Smooth muscle cell (in vitro differentiated cells): ENCODE data around the gene POU2AF3. TPM values are rescaled to one million over a fixed set of nuclear protein-coding genes. Genes with fewer than 3 reads are reported as not detected.

Experiments
- DNase-seq: peaks from one replicate; lab custom pipeline; 2025; ENCODE audit not compliant: unreplicated experiment; lab: John Stamatoyannopoulos, UW
- H2AFZ ChIP-seq: fragments of 200-600 bp; sonication (generic); 2 replicates; pipeline ENCODE4 v1.6.0; 2016; ENCODE audit warnings: antibody characterized with exemption, low read depth, mild to moderate bottlenecking
- H3F3A ChIP-seq: fragments of 200-600 bp; sonication (generic); 2 replicates; pipeline ENCODE4 v1.6.0; 2017; ENCODE audit warnings: antibody characterized with exemption, low read depth
- H3K27ac ChIP-seq: fragments of 200-600 bp; sonication (generic); 2 replicates; pipeline ENCODE4 v1.5.1; 2016; ENCODE audit warnings: low read depth, mild to moderate bottlenecking
- H3K27me3 ChIP-seq: fragments of 200-600 bp; sonication (generic); 2 replicates; pipeline ENCODE4 v1.6.1; 2016; ENCODE audit warnings: low read depth, mild to moderate bottlenecking
- H3K36me3 ChIP-seq: fragments of 200-600 bp; sonication (generic); 2 replicates; pipeline ENCODE4 v1.5.1; 2016; ENCODE audit warnings: low read depth
- H3K4me1 ChIP-seq: fragments of 200-600 bp; sonication (generic); 2 replicates; pipeline ENCODE4 v1.5.1; 2016; ENCODE audit warnings: low read depth
- H3K4me2 ChIP-seq: fragments of 200-600 bp; sonication (generic); 2 replicates; pipeline ENCODE4 v1.6.0; 2016; ENCODE audit warnings: mild to moderate bottlenecking
- H3K4me3 ChIP-seq: fragments of 200-600 bp; sonication (generic); 2 replicates; pipeline ENCODE4 v1.5.1; 2016; ENCODE audit warnings: mild to moderate bottlenecking
- H3K79me2 ChIP-seq: fragments of 200-600 bp; sonication (generic); 2 replicates; pipeline ENCODE4 v1.6.0; 2016; ENCODE audit warnings: low read depth, mild to moderate bottlenecking
- H3K9ac ChIP-seq: fragments of 200-600 bp; sonication (generic); 2 replicates; pipeline ENCODE4 v1.6.0; 2016; ENCODE audit warnings: low read depth
- H3K9me3 ChIP-seq: fragments of 200-600 bp; sonication (generic); replicated peaks from 2 replicates; pipeline ENCODE4 v1.5.1; 2016; ENCODE audit warnings: low read depth
- H4K20me1 ChIP-seq: fragments of 200-600 bp; sonication (generic); 2 replicates; pipeline ENCODE4 v1.6.0; 2016; ENCODE audit warnings: low read depth
- WGBS: methylation state at CpG from one replicate; pipeline ENCODE4 v1.1.7; 2016; ENCODE audit warnings: low lambda C conversion rate; 5-methylcytosine and 5-hydroxymethylcytosine counted together
- polyA plus RNA-seq: library from polyadenylated mRNA; unstranded; fragments of >200 nt; fragmentation: Nextera tagmentation; extraction: Ambion mirVana; gene quantifications from 2 replicates; pipeline ENCODE4 v1.2.1, GENCODE V29; 2016
- total RNA-seq: library from RNA; depleted of rRNA; stranded (reverse); fragments of >200 nt; gene quantifications from 2 replicates; pipeline ENCODE4 v1.2.3, GENCODE V29; 2014
- TF ChIP-seq, protein P1 (sequence below): fragments of 200-600 bp; sonication (generic); IDR thresholded peaks from 2 replicates; pipeline ENCODE4 v1.5.1; 2017; ENCODE audit warnings: borderline replicate concordance, mild to moderate bottlenecking, antibody characterized with exemption; ENCODE audit not compliant: insufficient read depth, poor library complexity, severe bottlenecking

POU2AF3 gene
- total and polyA plus RNA-seq, 2 experiments from 2014 or later = not detected

GRCh38 chr11:111324277-111324720 is 26.0 kb downstream of the POU2AF3 start:
- no peaks in the 10 kb centered on the region for H3K9me3 ChIP-seq
- H3K4me1 ChIP-seq = peaks cover 4% of the 10 kb centered on the region
- H3K4me3 ChIP-seq = no peak overlapping the region
- DNase-seq = no peak
- no peak overlapping the region for H3K9ac ChIP-seq
- TF ChIP-seq, protein P1, sequence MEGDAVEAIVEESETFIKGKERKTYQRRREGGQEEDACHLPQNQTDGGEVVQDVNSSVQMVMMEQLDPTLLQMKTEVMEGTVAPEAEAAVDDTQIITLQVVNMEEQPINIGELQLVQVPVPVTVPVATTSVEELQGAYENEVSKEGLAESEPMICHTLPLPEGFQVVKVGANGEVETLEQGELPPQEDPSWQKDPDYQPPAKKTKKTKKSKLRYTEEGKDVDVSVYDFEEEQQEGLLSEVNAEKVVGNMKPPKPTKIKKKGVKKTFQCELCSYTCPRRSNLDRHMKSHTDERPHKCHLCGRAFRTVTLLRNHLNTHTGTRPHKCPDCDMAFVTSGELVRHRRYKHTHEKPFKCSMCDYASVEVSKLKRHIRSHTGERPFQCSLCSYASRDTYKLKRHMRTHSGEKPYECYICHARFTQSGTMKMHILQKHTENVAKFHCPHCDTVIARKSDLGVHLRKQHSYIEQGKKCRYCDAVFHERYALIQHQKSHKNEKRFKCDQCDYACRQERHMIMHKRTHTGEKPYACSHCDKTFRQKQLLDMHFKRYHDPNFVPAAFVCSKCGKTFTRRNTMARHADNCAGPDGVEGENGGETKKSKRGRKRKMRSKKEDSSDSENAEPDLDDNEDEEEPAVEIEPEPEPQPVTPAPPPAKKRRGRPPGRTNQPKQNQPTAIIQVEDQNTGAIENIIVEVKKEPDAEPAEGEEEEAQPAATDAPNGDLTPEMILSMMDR = no peak
- H3F3A ChIP-seq = no peaks in the 10 kb centered on the region
- peak overlapping the region; percentile 46 for H3K27ac ChIP-seq
- no peaks in the 10 kb centered on the region for H3K36me3 ChIP-seq
- peak overlapping the region; percentile 20 for H3K4me2 ChIP-seq
- no peaks in the 10 kb centered on the region for H3K79me2 ChIP-seq
- no peaks in the 10 kb centered on the region for H3K27me3 ChIP-seq
- 33% methylated on average over 5 of the region's 5 CpGs for WGBS
- peak overlapping the region; percentile 70 for H2AFZ ChIP-seq
- no peaks in the 10 kb centered on the region for H4K20me1 ChIP-seq

DNA sequence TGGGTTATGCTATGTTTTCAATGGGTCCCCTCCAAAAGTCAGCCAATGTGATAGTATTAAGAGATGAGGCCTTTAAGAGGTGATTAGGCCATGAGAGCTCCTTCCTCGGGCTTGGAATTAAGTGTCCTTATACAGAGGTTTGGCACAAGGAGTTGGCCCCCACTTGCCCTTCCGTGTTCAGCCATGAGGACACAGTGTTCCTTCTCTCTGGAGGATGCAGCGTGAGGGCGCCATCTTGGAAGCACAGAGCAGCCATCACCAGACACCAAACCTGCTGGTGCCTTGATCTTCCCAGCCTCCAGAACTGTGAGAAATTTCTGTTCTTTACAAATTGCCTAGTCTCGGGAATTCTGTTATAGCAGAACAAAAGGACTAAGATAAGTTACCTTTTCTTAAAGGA is 26.9 kb downstream of the POU2AF3 start:
- no peaks in the 10 kb centered on the region for H4K20me1 ChIP-seq
- WGBS = over 99% methylated on average over 5 of the region's 5 CpGs
- DNase-seq = no peak
- peaks cover 4% of the 10 kb centered on the region for H3K4me1 ChIP-seq
- TF ChIP-seq, protein P1 = no peak
- H3K4me3 ChIP-seq = no peak overlapping the region
- no peaks in the 10 kb centered on the region for H3K36me3 ChIP-seq
- no peak overlapping the region for H2AFZ ChIP-seq
- no peak overlapping the region for H3K9ac ChIP-seq
- H3K27ac ChIP-seq = no peak overlapping the region
- H3K9me3 ChIP-seq = no peaks in the 10 kb centered on the region
- no peaks in the 10 kb centered on the region for H3K79me2 ChIP-seq
- H3K27me3 ChIP-seq = no peaks in the 10 kb centered on the region
- H3F3A ChIP-seq = no peaks in the 10 kb centered on the region
- H3K4me2 ChIP-seq = no peak overlapping the region

DNA sequence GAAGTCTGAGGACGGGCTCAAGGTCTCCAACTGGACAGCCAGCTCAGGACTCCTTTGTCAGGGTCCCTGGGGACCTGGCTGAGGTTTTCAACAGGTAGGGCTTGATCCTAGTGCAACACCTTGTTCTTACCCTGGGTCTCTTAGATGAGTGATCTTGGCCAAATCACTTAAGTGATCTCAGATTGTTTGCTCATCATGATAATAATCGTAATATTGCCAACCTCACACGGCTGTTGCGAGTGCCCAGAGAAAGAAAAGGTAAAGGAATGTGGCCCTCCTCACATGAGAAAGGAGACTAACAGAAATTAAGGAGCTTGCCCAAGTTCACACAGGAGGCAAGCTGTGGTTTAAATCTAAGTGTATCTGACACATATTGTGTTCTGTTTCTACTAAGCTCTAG is 28.5 kb downstream of the POU2AF3 start:
- Histone ChIP-seq H4K20me1 (no peaks in the 10 kb centered on the region), H2AFZ (no peak overlapping the region), H3F3A (no peaks in the 10 kb centered on the region), H3K36me3 (no peaks in the 10 kb centered on the region), H3K27ac (no peak overlapping the region), H3K9ac (no peak overlapping the region), H3K4me2 (no peak overlapping the region), H3K79me2 (no peaks in the 10 kb centered on the region), H3K4me1 (peaks cover 4% of the 10 kb centered on the region), H3K9me3 (no peaks in the 10 kb centered on the region), H3K4me3 (no peak overlapping the region), H3K27me3 (no peaks in the 10 kb centered on the region)
- DNase-seq = no peak
- TF ChIP-seq, protein P1 = no peak
- 83% methylated on average over 4 of the region's 4 CpGs for WGBS

DNA sequence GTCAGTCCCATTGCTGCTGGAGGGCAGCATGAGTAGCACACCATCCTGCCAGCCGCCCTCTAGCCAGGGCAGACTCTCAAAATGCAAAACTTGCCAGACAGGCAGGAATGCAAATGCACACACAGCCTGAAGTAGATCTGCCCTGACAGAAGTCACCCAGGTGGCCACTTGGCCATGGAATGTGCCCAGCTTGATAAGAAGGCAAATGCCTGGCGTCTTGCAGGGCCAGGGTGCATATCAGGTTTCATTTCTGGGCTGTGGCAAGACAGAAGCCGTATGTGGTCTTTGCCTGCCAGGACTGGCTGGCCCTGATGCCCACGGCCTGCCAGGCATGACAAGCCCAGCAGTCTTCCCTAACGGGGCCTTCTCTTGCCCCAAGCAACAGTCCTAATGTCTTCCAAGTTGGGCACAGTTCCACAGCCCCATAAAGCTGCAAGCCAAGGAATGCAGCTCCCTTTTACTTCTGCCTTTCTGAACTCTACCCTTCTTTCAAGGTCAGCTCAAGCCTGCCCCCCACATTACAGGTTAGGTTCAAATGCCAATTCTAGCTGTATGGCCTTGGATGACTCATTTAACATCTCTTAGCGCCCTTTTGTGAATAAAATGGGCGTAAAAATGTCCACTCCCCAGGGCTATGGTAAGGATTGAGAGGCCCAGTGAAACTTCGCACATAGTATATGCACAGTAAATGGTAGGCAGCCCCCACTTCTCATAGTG is 29.7 kb downstream of the POU2AF3 start:
- TF ChIP-seq, protein P1 = no peak
- DNase-seq = no peak
- Histone ChIP-seq H3K27me3 (no peaks in the 10 kb centered on the region), H2AFZ (no peak overlapping the region), H3K27ac (no peak overlapping the region), H3K4me1 (peaks cover 4% of the 10 kb centered on the region), H3K4me2 (no peak overlapping the region), H3K36me3 (no peaks in the 10 kb centered on the region), H3F3A (no peaks in the 10 kb centered on the region), H3K4me3 (no peak overlapping the region), H3K9ac (no peak overlapping the region), H3K79me2 (no peaks in the 10 kb centered on the region), H4K20me1 (no peaks in the 10 kb centered on the region), H3K9me3 (no peaks in the 10 kb centered on the region)
- WGBS = 81% methylated on average over 8 of the region's 8 CpGs
